Ovary (tissue), 9 donors: ENCODE measurements around the gene CIZ1. TPM values are rescaled to one million over a fixed set of nuclear protein-coding genes. Genes with fewer than 3 reads are reported as not detected.
"Not testable (repeated sequence)": the region's sequence is repeated elsewhere in the genome, so short reads cannot be mapped to it uniquely, and the experiment has no call there.

Experiments used
- DNase-seq, 5 donors: peaks; one replicate each; pipeline ENCODE4 v3.0.0-alpha.2; 2019 to 2020
- H3K27ac ChIP-seq, 2 donors: fragments of 200-600 bp; one replicate each; pipeline versions ENCODE4 v1.5.1 to v1.8.0; 2019 to 2022
- H3K27me3 ChIP-seq: fragments of 200-600 bp; one replicate; pipeline ENCODE4 v1.8.0; 2022
- H3K36me3 ChIP-seq: fragments of 200-600 bp; sonication (generic); one replicate; pipeline ENCODE4 v1.5.1; 2019
- H3K4me1 ChIP-seq: one replicate; pipeline ENCODE4 v1.8.1; 2013; ENCODE audit warnings: mild to moderate bottlenecking, moderate library complexity; ENCODE audit not compliant: insufficient read depth
- H3K4me3 ChIP-seq: fragments of 200-600 bp; sonication (generic); one replicate; pipeline ENCODE4 v1.5.1; 2017
- H3K9me3 ChIP-seq, 2 donors: fragments of 200-600 bp in 1 of 2; sonication (generic) in 1 of 2; one replicate each; pipeline versions ENCODE4 v1.5.1 to v1.8.1; 2013 to 2019; ENCODE audit warnings: mild to moderate bottlenecking in 1 of 2, moderate library complexity in 1 of 2
- CTCF ChIP-seq, 3 donors: fragments of 450-650 bp in 2 of 3; fragments of 200-600 bp in 1 of 3; IDR thresholded peaks; one replicate each; pipeline versions ENCODE4 v1.5.1 to v1.8.0; 2016 to 2022; ENCODE audit warnings: antibody characterized with exemption in 3 of 3, mild to moderate bottlenecking in 1 of 3
- EP300 ChIP-seq: sonication (generic); formaldehyde crosslinking; IDR thresholded peaks from one replicate; pipeline ENCODE4 v1.6.1; 2017; ENCODE audit warnings: antibody characterized with exemption
- POLR2A ChIP-seq: fragments of 450-650 bp; IDR thresholded peaks from one replicate; pipeline ENCODE4 v1.6.1; 2017; ENCODE audit warnings: antibody characterized with exemption, mild to moderate bottlenecking, moderate library complexity
- WGBS, 3 donors: extraction: QIAGEN DNeasy Blood & Tissue Kit in 1 of 3; methylation state at CpG; one replicate each; pipeline versions ENCODE4 v1.1.5 to v1.1.7; 2013 to 2017; 5-methylcytosine and 5-hydroxymethylcytosine counted together
- intact Hi-C, 4 donors: fragments of 100-400 bp; cut with DNase I; formaldehyde crosslinking; loops; one replicate each; pipeline versions ENCODE4 v1.11.0 to v1.15.1; 2022 to 2023
- polyA plus RNA-seq, 2 donors: library from polyadenylated mRNA; stranded (reverse); fragments of 200-250 nt in 1 of 2; fragments of 350-450 nt in 1 of 2; fragmentation: Illumina TruSeq in 1 of 2; extraction: RNeasy Lipid Tissue Mini Kit (QIAGEN cat#74804) in 1 of 2; gene quantifications; one replicate each; pipeline ENCODE4 v1.2.3, GENCODE V29; 2013 to 2014
- total RNA-seq, 7 donors: library from RNA; depleted of rRNA in 2 of 7; stranded (reverse); fragments of >200 nt in 2 of 7; fragmentation: NEBNext Ultra II Directional in 3 of 7; extraction: Animal tissue kit (Norgen Biotek cat#: 25700) in 3 of 7; gene quantifications; one replicate each; pipeline versions ENCODE4 v1.1.0 to v1.2.4, GENCODE V29; 2016 to 2023
- donor health status: DM: no; HTN: no; CAD: no; lungs with moderate emphysema.
- donor health status: DM: no; HTN: no; CAD: no.
- donor health status: Bipolar disorder and iron deficiency.
- donor health status: DM: yes; HTN: yes; CAD: no.
- donor health status: DM: no; HTN: no; CAD: no.
- donor health status: DM: yes; HTN: yes; CAD: no.

CIZ1 gene
- total and polyA plus RNA-seq, 9 donors, result 53.1 to 185 (median 138) TPM

GRCh38 chr9:128231638-128232527 is 40.5 kb upstream of the CIZ1 start:
- Histone ChIP-seq H3K4me3 (no peak overlapping the region), H3K4me1 (no peaks in the 10 kb centered on the region), H3K27ac (no peak overlapping the region), H3K36me3 (no peaks in the 10 kb centered on the region), H3K9me3 (no peaks in the 10 kb centered on the region), H3K27me3 (no peaks in the 10 kb centered on the region)
- WGBS, 3 donors, result 63 to 71% (median 69%) methylated on average over 16 of the region's 16 CpGs
- no peak for TF ChIP-seq POLR2A
- TF ChIP-seq EP300, result no peak
- TF ChIP-seq CTCF (IDR thresholded peaks at IDR 0.05), result no peak
- no peak for DNase-seq
- intact Hi-C loops, result no loop called here

DNA sequence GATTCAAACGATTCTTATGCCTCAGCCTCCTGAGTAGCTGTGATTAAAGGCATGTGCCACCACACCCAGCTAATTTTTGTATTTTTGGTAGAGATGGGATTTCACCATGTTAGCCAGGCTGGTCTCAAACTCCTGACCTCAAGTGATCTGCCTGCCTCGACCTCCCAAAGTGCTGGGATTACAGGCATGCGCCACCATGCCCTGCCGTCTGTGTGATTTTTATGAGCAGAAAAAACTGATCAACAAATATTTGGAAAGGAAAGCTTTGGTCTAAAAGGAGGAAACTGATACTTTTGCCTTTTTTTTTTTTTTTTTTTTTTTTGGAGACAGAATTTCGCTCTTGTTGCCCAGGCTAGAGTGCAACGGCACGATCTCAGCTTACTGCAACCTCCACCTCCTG is 39.5 kb upstream of the CIZ1 start:
- 80 to 86% (median 81%) methylated on average over 7 of the region's 7 CpGs for WGBS, 3 donors
- H3K4me3 ChIP-seq, H3K36me3 ChIP-seq, H3K27me3 ChIP-seq, intact Hi-C loops, H3K4me1 ChIP-seq, DNase-seq, H3K27ac ChIP-seq, H3K9me3 ChIP-seq: not testable (repeated sequence)

GRCh38 chr9:128226412-128226801 is 35.0 kb upstream of the CIZ1 start:
- Histone ChIP-seq H3K4me3 (no peak overlapping the region), H3K4me1 (no peaks in the 10 kb centered on the region), H3K27ac (no peak overlapping the region), H3K27me3 (no peaks in the 10 kb centered on the region), H3K36me3 (no peaks in the 10 kb centered on the region), H3K9me3 (no peaks in the 10 kb centered on the region)
- 69 to 81% (median 79%) methylated on average over 5 of the region's 5 CpGs for WGBS, 3 donors
- TF ChIP-seq EP300, result no peak
- no peak for TF ChIP-seq CTCF (IDR thresholded peaks at IDR 0.05)
- no peak for TF ChIP-seq POLR2A
- intact Hi-C loops, result no loop called here
- DNase-seq, result no peak

GRCh38 chr9:128225770-128226411 is 34.5 kb upstream of the CIZ1 start:
- no peak for DNase-seq
- no peaks in the 10 kb centered on the region for H3K4me1 ChIP-seq
- no peak overlapping the region for H3K4me3 ChIP-seq
- TF ChIP-seq POLR2A (no peak), CTCF (IDR thresholded peaks at IDR 0.05) (no peak), EP300 (no peak)
- no peaks in the 10 kb centered on the region for H3K27me3 ChIP-seq
- 78 to 80% (median 78%) methylated on average over 19 of the region's 19 CpGs for WGBS, 3 donors
- H3K27ac ChIP-seq, result no peak overlapping the region
- H3K9me3 ChIP-seq, result no peaks in the 10 kb centered on the region
- intact Hi-C loops, result no loop called here
- H3K36me3 ChIP-seq, result no peaks in the 10 kb centered on the region

GRCh38 chr9:128224877-128225276 is 33.5 kb upstream of the CIZ1 start:
- H3K4me1 ChIP-seq, result no peaks in the 10 kb centered on the region
- TF ChIP-seq POLR2A, result no peak
- intact Hi-C loops, result no loop called here
- DNase-seq, result no peak
- no peak overlapping the region for H3K27ac ChIP-seq
- WGBS, 3 donors, result 91 to 93% (median 92%) methylated on average over 7 of the region's 7 CpGs
- H3K36me3 ChIP-seq, result no peaks in the 10 kb centered on the region
- no peaks in the 10 kb centered on the region for H3K9me3 ChIP-seq
- no peaks in the 10 kb centered on the region for H3K27me3 ChIP-seq
- no peak overlapping the region for H3K4me3 ChIP-seq
